HG03558 (cell line): ENCODE data around the gene KRTAP10-2.
"Not testable (repeated sequence)": the region's sequence is repeated elsewhere in the genome, so short reads cannot be mapped to it uniquely, and the experiment has no call there.

Source experiments
- ATAC-seq: cut with Tn5 transposase; IDR thresholded peaks from one replicate; pipeline ENCODE4 v1.9.1; 2021; ENCODE audit warnings: moderate number of reproducible peaks; ENCODE audit not compliant: unreplicated experiment; ENCODE audit errors: extremely low read depth

KRTAP10-2 gene

GRCh38 chr21:44583800-44584147 is 32.5 kb upstream of the KRTAP10-2 start:
- no peak for ATAC-seq

- ATAC-seq: no peak
Measured at GRCh38 chr21:44583089-44583799, 31.9 kb upstream of the KRTAP10-2 start.

- no peak for ATAC-seq
Measured at GRCh38 chr21:44582055-44582454, 30.8 kb upstream of the KRTAP10-2 start.

- ATAC-seq: no peak
Measured at GRCh38 chr21:44581158-44581557, 29.9 kb upstream of the KRTAP10-2 start.

GRCh38 chr21:44580231-44580821 is 29.0 kb upstream of the KRTAP10-2 start, which contains the start of gene KRTAP10-5:
Gene KRTAP10-5, minus strand, starts transcription at chr21:44580604. Its CDS starts 26 bp downstream, at chr21:44580578.
- ATAC-seq: not testable (repeated sequence)

- ATAC-seq: no peak
Measured at GRCh38 chr21:44579833-44580144, 28.5 kb upstream of the KRTAP10-2 start.

GRCh38 chr21:44579056-44579832 is 27.9 kb upstream of the KRTAP10-2 start:
- no peak for ATAC-seq

- ATAC-seq: no peak
Measured at GRCh38 chr21:44578371-44579055, 27.2 kb upstream of the KRTAP10-2 start.

- ATAC-seq: no peak
Measured at GRCh38 chr21:44576025-44576420, 24.7 kb upstream of the KRTAP10-2 start.

- ATAC-seq: no peak
Measured at GRCh38 chr21:44575307-44576024, 24.2 kb upstream of the KRTAP10-2 start.

- ATAC-seq: no peak
Measured at GRCh38 chr21:44574457-44575306, 23.4 kb upstream of the KRTAP10-2 start.

GRCh38 chr21:44573630-44574456 is 22.5 kb upstream of the KRTAP10-2 start, which contains the start of gene KRTAP10-4:
Gene KRTAP10-4, plus strand, starts transcription at chr21:44573729. Its CDS starts 30 bp downstream, at chr21:44573759.
- not testable (repeated sequence) for ATAC-seq

- no peak for ATAC-seq
Measured at GRCh38 chr21:44572959-44573583, 21.8 kb upstream of the KRTAP10-2 start.

- ATAC-seq: no peak
Measured at GRCh38 chr21:44571844-44572782, 20.8 kb upstream of the KRTAP10-2 start.

GRCh38 chr21:44571296-44571695 is 20.0 kb upstream of the KRTAP10-2 start:
- no peak for ATAC-seq

GRCh38 chr21:44569861-44570517 is 18.7 kb upstream of the KRTAP10-2 start:
- no peak for ATAC-seq
